Measurements from ENCODE around the gene DUS1L. TPM values are rescaled to one million over a fixed set of nuclear protein-coding genes. Genes with fewer than 3 reads are reported as not detected.

The DUS1L gene
- total RNA-seq, 1 experiment from 2014 or later = 176 TPM

GRCh38 chr17:82112914-82113311 is 47.3 kb upstream of the DUS1L start:
- Histone ChIP-seq H3K9ac (ENCODE audit: low read length) (no peak overlapping the region), H3K4me3 (replicated peaks in 1 of 2; ENCODE audit: low read depth in 1 of 2, low read length in 2 of 2) (no peak overlapping the region), H3K27ac (ENCODE audit: low read depth, low read length) (no peak overlapping the region), H2AFZ (ENCODE audit: low read depth, low read length, poor library complexity, severe bottlenecking) (no peak overlapping the region), H4K20me1 (ENCODE audit: insufficient read depth) (no peaks in the 10 kb centered on the region), H3K27me3 (ENCODE audit: insufficient read depth, low read length) (no peaks in the 10 kb centered on the region), H3K79me2 (ENCODE audit: insufficient read depth, low read length) (no peaks in the 10 kb centered on the region), H3K9me3 (ENCODE audit: control insufficient read depth in 1 of 2, insufficient read depth in 1 of 2, low read depth in 1 of 2, low read length in 2 of 2) (no peaks in the 10 kb centered on the region), H3K4me1 (ENCODE audit: control insufficient read depth in 1 of 2, insufficient read depth in 2 of 2, low read length in 2 of 2) (peaks cover 0 to 10% of the 10 kb centered on the region in 2 experiments; a peak in 2 of 4 replicates), H3K9me2 (ENCODE audit: insufficient read depth) (no peaks in the 10 kb centered on the region), H3K36me3 (ENCODE audit: control insufficient read depth in 1 of 2, insufficient read depth in 2 of 2, low read length in 2 of 2) (peaks cover 2 to 5% of the 10 kb centered on the region in 2 experiments; a peak in 2 of 4 replicates), H3K4me2 (ENCODE audit: low read length) (no peak overlapping the region)
- ATAC-seq = no peak
- DNase-seq (ENCODE audit: low read depth, low spot score) = no peak
- CTCF ChIA-PET = no interaction called here
- RAD21 ChIA-PET (ENCODE audit: low non-redundant PET in 1 of 2, low total read pairs in 2 of 2, uncharacterized antibody in 2 of 2, unreplicated experiment in 2 of 2) = no interaction called here
- BruUV-seq (replicated peaks) = no TSS peak
- POLR2A ChIA-PET = no interaction called here
- intact Hi-C loops (cut with micrococcal nuclease) = no loop called here
- no peak for TF ChIP-seq YY1 (IDR thresholded peaks at IDR 0.05; ENCODE audit: extremely low read depth, insufficient replicate concordance, low read depth, low read length)
- TF ChIP-seq ZFX (IDR thresholded peaks at IDR 0.05) = no peak
- TF ChIP-seq REST (IDR thresholded peaks at IDR 0.05; ENCODE audit: low read depth) = no peak
- no peak for TF ChIP-seq ELF1 (IDR thresholded peaks at IDR 0.05; ENCODE audit: borderline replicate concordance, low read depth)
- TF ChIP-seq CEBPB (IDR thresholded peaks at IDR 0.05; ENCODE audit: low read depth) = no peak
- no peak for TF ChIP-seq ZBTB33 (IDR thresholded peaks at IDR 0.05; ENCODE audit: extremely low read depth, insufficient replicate concordance, low read length)
- no peak for TF ChIP-seq ZNF274 (IDR thresholded peaks at IDR 0.05; ENCODE audit: low read depth, low read length)
- no peak for TF ChIP-seq SRF (IDR thresholded peaks at IDR 0.05; ENCODE audit: low read depth)
- TF ChIP-seq, protein P1, sequence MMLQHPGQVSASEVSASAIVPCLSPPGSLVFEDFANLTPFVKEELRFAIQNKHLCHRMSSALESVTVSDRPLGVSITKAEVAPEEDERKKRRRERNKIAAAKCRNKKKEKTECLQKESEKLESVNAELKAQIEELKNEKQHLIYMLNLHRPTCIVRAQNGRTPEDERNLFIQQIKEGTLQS (IDR thresholded peaks at IDR 0.05) = no peak
- TF ChIP-seq RAD21 (IDR thresholded peaks at IDR 0.05; ENCODE audit: low read depth) = no peak
- TF ChIP-seq EGR1 (IDR thresholded peaks at IDR 0.05; ENCODE audit: low read depth) = no peak
- no peak for TF ChIP-seq EZH2phosphoT487 (IDR thresholded peaks at IDR 0.05; ENCODE audit: borderline replicate concordance)
